Cardiac fibroblast (primary cell): ENCODE results near the gene HABP4.

Experiments
- DNase-seq, 2 donors: peaks; one replicate each; pipeline versions ENCODE4 v3.0.0 to v3.0.0-alpha.2; 2010; ENCODE audit warnings: low read depth in 2 of 2
- H3K4me3 ChIP-seq, 2 donors: replicated peaks in 1 of 2; 1 replicate in 1 of 2; 2 replicates in 1 of 2; pipeline ENCODE4 v1.5.1; 2011; ENCODE audit warnings: low read depth in 2 of 2, low read length in 2 of 2, mild to moderate bottlenecking in 2 of 2, moderate library complexity in 1 of 2
- TF ChIP-seq, protein P1 (sequence below): IDR thresholded peaks from one replicate; pipeline ENCODE4 v1.5.1; 2011; ENCODE audit warnings: low read depth, mild to moderate bottlenecking, low read length, inconsistent platforms

Gene HABP4

DNA sequence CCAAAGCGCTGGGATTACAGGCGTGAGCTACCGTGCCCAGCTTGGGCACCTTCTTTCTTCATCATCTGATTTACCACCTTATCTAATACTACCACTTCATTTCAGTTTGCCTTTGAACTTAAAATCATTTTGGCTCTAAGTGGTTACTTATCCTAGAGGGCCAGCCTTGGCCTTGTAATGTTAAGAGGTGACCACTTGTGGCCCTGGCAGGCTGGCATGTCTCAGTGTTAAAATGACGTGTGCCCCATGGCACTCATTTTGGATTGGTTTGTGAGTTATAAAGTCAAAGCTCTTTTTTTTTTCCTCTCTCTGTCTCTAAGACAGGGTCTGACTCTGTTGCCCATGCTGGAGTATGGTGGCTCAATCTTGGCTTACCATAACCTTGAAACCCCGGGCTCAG lies 17.8 kb downstream of the HABP4 start:
- no peak for DNase-seq
- TF ChIP-seq, protein P1, sequence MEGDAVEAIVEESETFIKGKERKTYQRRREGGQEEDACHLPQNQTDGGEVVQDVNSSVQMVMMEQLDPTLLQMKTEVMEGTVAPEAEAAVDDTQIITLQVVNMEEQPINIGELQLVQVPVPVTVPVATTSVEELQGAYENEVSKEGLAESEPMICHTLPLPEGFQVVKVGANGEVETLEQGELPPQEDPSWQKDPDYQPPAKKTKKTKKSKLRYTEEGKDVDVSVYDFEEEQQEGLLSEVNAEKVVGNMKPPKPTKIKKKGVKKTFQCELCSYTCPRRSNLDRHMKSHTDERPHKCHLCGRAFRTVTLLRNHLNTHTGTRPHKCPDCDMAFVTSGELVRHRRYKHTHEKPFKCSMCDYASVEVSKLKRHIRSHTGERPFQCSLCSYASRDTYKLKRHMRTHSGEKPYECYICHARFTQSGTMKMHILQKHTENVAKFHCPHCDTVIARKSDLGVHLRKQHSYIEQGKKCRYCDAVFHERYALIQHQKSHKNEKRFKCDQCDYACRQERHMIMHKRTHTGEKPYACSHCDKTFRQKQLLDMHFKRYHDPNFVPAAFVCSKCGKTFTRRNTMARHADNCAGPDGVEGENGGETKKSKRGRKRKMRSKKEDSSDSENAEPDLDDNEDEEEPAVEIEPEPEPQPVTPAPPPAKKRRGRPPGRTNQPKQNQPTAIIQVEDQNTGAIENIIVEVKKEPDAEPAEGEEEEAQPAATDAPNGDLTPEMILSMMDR: no peak
- H3K4me3 ChIP-seq: no peak overlapping the region

DNA sequence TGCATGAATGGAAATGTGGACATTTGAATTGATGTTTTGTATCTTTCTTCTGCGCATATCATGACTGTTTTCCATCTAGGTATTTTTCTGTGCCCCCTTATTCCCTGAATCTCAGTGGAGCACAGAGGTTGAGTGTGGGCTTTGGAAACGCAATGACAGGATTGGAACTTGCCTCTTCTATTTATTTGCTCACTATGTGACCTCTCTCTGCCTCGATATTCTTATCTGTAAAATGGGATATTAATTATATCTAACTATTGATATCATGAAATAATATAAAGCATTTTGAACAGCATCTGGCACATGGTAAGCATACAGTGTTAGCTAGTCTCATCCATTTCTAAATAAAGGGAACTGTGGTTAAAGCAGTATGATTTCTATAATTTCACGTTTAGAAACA lies 26.0 kb downstream of the HABP4 start:
- TF ChIP-seq, protein P1: no peak
- no peak for DNase-seq
- no peak overlapping the region for H3K4me3 ChIP-seq

DNA sequence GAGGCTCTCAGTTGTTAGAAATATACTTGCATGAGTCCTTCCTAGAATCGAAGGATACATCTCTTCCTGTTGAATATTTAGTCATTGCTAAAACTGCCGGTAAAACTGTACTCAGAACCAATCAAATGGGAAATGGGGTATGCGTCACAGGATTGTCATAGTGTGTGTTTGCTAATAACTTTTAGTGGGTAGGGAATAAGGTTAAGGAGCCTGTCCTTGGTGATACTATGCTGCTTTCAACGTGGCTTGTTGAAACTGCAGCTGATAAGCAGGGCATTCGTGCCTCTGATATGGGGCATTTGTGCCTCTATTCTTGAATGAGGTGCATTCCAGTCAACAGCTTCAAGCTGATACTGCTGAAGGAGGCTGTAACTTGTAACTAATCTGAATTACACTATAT lies 26.6 kb downstream of the HABP4 start:
- peak in 1 of 2 donors; percentile 68 for DNase-seq
- no peak overlapping the region for H3K4me3 ChIP-seq
- TF ChIP-seq, protein P1: no peak

DNA sequence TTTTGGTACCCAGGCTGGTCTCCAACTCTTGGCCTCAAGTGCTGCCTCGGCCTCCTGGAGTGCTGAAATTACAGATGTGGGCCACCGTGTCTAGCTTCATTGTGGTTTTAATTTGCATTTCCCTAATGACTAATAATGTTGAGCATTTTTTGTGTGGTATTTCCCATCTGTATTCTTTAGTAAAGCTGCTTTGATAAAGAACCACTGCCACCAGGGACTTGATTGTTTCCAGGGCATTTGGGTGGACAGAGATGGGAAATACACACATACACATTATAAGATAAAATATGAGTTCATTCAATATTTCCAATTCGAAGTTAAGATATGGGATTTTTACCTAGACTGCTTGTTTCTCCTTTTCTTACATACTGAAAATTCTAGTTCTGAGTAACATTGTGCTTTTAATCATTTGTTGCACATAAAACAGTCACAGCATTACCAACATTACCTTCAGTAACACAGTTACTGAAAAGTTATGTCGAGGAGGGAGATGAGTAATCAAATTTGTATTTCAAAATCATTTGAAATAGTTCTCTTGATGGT lies 28.9 kb downstream of the HABP4 start:
- H3K4me3 ChIP-seq: no peak overlapping the region
- TF ChIP-seq, protein P1: no peak
- peak; percentile 31 to 56 for DNase-seq

DNA sequence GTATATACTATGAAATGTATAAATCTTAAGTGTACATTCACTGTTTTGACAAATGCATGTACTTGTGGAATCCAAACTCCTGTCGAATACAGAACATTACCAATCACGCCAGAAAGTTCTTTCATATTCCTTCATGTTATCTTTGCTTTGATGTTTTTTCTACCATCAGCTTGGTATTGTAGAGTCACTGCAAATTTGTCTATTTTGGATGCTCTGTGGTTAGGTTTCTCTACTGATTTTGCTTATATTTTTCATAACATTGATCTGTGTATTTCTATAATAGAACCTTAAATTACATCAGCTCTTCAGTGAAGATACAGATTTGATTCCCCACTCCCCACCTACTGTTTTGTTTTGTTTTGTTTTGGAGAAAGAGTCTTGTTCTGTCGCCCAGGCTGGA lies 30.8 kb downstream of the HABP4 start:
- TF ChIP-seq, protein P1: no peak
- DNase-seq: no peak
- no peak overlapping the region for H3K4me3 ChIP-seq

DNA sequence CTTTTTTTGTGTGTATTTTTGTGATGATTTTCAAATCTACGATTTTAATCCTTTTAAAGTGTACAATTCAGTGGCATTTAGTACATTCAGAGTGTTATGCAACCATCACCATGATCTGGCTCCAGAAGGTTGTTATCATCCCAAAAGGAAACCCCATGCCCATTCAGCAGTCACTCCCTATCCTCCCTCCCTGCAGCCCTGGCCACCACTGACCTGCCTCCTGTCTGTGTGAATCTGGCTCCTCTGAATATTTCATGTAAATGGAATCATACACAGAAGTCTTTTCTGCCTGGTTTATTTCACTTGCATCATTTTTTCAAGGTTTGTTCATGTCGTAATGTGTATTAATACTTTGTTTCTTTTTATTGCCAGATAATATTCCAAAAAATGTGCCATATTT lies 32.5 kb downstream of the HABP4 start:
- no peak overlapping the region for H3K4me3 ChIP-seq
- TF ChIP-seq, protein P1: no peak
- DNase-seq: peak in 1 of 2 donors; percentile 35

DNA sequence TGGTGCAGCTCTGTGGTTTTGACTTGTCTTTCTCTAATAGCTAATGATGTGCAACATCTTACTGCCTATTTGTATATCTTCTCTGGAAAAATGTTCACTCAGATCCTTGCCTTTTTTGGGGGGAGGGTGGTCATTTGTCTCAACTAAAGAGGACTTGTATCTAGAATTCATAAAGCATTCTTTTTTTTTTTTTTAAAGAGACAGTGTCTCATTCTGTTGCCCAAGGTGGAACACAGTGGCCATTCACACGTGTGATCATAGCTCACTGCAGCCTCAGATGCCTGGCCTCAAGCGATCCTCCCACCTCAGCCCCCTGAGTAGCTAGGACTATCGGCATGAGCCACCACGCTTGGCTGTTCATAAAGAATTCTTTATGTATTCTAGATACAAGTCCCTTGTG lies 33.2 kb downstream of the HABP4 start:
- no peak overlapping the region for H3K4me3 ChIP-seq
- DNase-seq: no peak
- TF ChIP-seq, protein P1: no peak
